ENCODE results near the gene NPHP4. TPM values are rescaled to one million over a fixed set of nuclear protein-coding genes. Genes with fewer than 3 reads are reported as not detected.

NPHP4 gene
- total RNA-seq, 1 experiment from 2014 or later: 16.8 TPM

- Mint-ChIP-seq H3K9me3 (peaks cover 9% of the 10 kb centered on the region), H3K4me1 (no peaks in the 10 kb centered on the region; the same call in 1 of the 2 replicates), H3K27me3 (ENCODE audit: low read depth) (peaks cover 2% of the 10 kb centered on the region; the same call in 1 of the 2 replicates), H3K36me3 (peaks cover 8% of the 10 kb centered on the region), H3K4me3 (no peak overlapping the region), H3K27ac (peak overlapping the region; percentile 45; the same call in 1 of the 2 replicates)
- ChIA-PET POLR2A (no interaction called here), CTCF (interaction anchor here (1.5 kb wide), 2 partner anchors 27 to 143 kb away, joined by 3 to 5 read pairs; no protein-coding TSS in a partner anchor)
- DNase-seq (ENCODE audit: low spot score) (no peak), ATAC-seq (peak; percentile 76)
- TF ChIP-seq HMGXB4 (CRISPR knock-in tag; IDR thresholded peaks at IDR 0.05): no peak
- TF ChIP-seq FOXJ3 (CRISPR knock-in tag; IDR thresholded peaks at IDR 0.05; ENCODE audit: borderline replicate concordance): no peak
- TF ChIP-seq ZNF281 (CRISPR knock-in tag; IDR thresholded peaks at IDR 0.05): no peak
- no peak for TF ChIP-seq CREB1 (CRISPR knock-in tag; IDR thresholded peaks at IDR 0.05)
- TF ChIP-seq ZNF423 (CRISPR knock-in tag; IDR thresholded peaks at IDR 0.05): no peak
- no peak for TF ChIP-seq RELA (CRISPR knock-in tag; IDR thresholded peaks at IDR 0.05; ENCODE audit: borderline replicate concordance)
- no peak for TF ChIP-seq CDX4 (CRISPR knock-in tag; IDR thresholded peaks at IDR 0.05; ENCODE audit: borderline replicate concordance)
- TF ChIP-seq USF1 (CRISPR knock-in tag; IDR thresholded peaks at IDR 0.05): no peak
- no peak for TF ChIP-seq E2F5 (CRISPR knock-in tag; IDR thresholded peaks at IDR 0.05)
- TF ChIP-seq ZNF317 (CRISPR knock-in tag; IDR thresholded peaks at IDR 0.05; ENCODE audit: borderline replicate concordance, low read depth): no peak
- no peak for TF ChIP-seq ESRRA (CRISPR knock-in tag; IDR thresholded peaks at IDR 0.05; ENCODE audit: borderline replicate concordance)
- no peak for TF ChIP-seq PRRX2 (CRISPR knock-in tag; IDR thresholded peaks at IDR 0.05)
- no peak for TF ChIP-seq ZNF416 (CRISPR knock-in tag; IDR thresholded peaks at IDR 0.05)
- TF ChIP-seq SP1 (CRISPR knock-in tag; conservative IDR thresholded peaks at IDR 0.05): no peak
Measured at GRCh38 chr1:5888606-5889211, 103.5 kb downstream of the NPHP4 start.

- no peaks in the 10 kb centered on the region; the same call in 1 of the 2 replicates for H3K4me1 Mint-ChIP-seq
- TF ChIP-seq ZMAT4 (CRISPR knock-in tag; IDR thresholded peaks at IDR 0.05) (no peak), GABPB1 (CRISPR knock-in tag; IDR thresholded peaks at IDR 0.05) (no peak)
- DNase-seq (ENCODE audit: low spot score) (no peak), ATAC-seq (no peak)
- peaks cover 4% of the 10 kb centered on the region for H3K36me3 Mint-ChIP-seq
- H3K27me3 Mint-ChIP-seq (ENCODE audit: low read depth): peaks cover under 1% of the 10 kb centered on the region; the same call in 1 of the 2 replicates
- ChIA-PET CTCF (no interaction called here), POLR2A (no interaction called here)
- peaks cover 4% of the 10 kb centered on the region for H3K9me3 Mint-ChIP-seq
- no peak overlapping the region for H3K27ac Mint-ChIP-seq
- H3K4me3 Mint-ChIP-seq: no peak overlapping the region
Measured at GRCh38 chr1:5887971-5888361, 104.3 kb downstream of the NPHP4 start.
